Right lobe of liver (tissue), 4 donors: Measurements from ENCODE around the gene LMBR1.

Experiments
- CTCF ChIP-seq, 4 donors: fragments of 200-600 bp in 3 of 4; fragments of 450-650 bp in 1 of 4; IDR thresholded peaks; one replicate each; pipeline versions ENCODE4 v1.5.1 to v1.8.0; 2016 to 2022; ENCODE audit warnings: antibody characterized with exemption in 4 of 4, mild to moderate bottlenecking in 2 of 4
- POLR2A ChIP-seq: fragments of 450-650 bp; IDR thresholded peaks from one replicate; pipeline ENCODE4 v1.6.1; 2017; ENCODE audit warnings: antibody characterized with exemption, mild to moderate bottlenecking
- donor health status: DM: no; HTN: no; CAD: no.
- donor health status: DM: no; HTN: no; CAD: no.
- donor health status: DM: no; HTN: yes; CAD: no.

- TF ChIP-seq CTCF (IDR thresholded peaks at IDR 0.05) (no peak), POLR2A (no peak)
Measured at GRCh38 chr7:156854654-156855053, 38.3 kb downstream of the LMBR1 start.
